ENCODE measurements around the gene RNF126. TPM values are rescaled to one million over a fixed set of nuclear protein-coding genes. Genes with fewer than 3 reads are reported as not detected.

RNF126 gene
- total and polyA plus RNA-seq, 7 donors, result 25.2 to 72.1 (median 51.6) TPM

DNA sequence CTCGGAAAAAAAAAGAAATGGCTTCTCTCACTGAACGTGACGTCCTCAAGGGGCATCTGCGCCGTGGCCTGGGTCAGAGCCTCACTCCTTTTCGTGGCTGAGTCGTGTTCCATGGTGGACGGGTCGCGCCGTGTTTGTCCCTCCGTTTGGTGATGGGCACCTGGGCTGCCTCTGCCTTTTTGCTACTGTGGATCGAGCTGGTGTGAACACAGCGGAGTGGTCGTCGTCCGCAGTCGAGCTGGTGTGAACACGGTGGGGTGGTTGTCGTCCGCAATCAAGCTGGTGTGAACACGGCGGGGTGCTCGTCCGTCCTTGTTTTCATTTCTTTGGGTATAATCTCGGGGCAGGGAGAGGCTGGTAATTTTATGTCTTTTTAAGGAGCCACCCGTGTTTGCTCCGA, 61.7 kb downstream of the RNF126 start:
- no peaks in the 10 kb centered on the region for H3K4me1 ChIP-seq
- H3K36me3 ChIP-seq (ENCODE audit: insufficient read depth in 1 of 2, low read depth in 1 of 2), result no peaks in the 10 kb centered on the region
- H3K4me3 ChIP-seq, result no peak overlapping the region
- no peak for TF ChIP-seq CTCF (IDR thresholded peaks at IDR 0.05)
- no peak for DNase-seq
- 81 to 89% (median 87%) methylated on average over 28 of the region's 28 CpGs for WGBS, 3 donors
- H3K27me3 ChIP-seq (ENCODE audit: insufficient read depth in 3 of 3, low read length in 2 of 3), result peaks cover 0 to 6% (median 5%) of the 10 kb centered on the region in 3 donors
- ATAC-seq, result no peak
- intact Hi-C loops (cut with DNase I), result no loop called here
- H3K9me3 ChIP-seq, result no peaks in the 10 kb centered on the region
- no peak overlapping the region for H3K27ac ChIP-seq

Other genes starting within 250 kb of the RNF126 start
- 1 to 10 TPM; 4.5 to 9.7 (median 5.4) TPM for gene SHC2, start 202.2 kb downstream of the RNF126 start, total RNA-seq
- gene SHC2, start 202.2 kb downstream of the RNF126 start, polyA plus RNA-seq, result 1 to 10 TPM; 2.2 to 2.8 (median 2.2) TPM
- gene MADCAM1, start 166.7 kb downstream of the RNF126 start, total RNA-seq, result under 1 TPM; 0.26 to 0.40 (median 0.35) TPM
- gene MADCAM1, start 166.7 kb downstream of the RNF126 start, polyA plus RNA-seq, result 1 to 10 TPM in 1 of 3 donors, under 1 TPM in 2; 0.08 to 1.8 (median 0.33) TPM
- 10 to 100 TPM in 2 of 4 donors, 1 to 10 TPM in 2; 8.9 to 16.3 (median 10.2) TPM for gene TPGS1, start 155.7 kb downstream of the RNF126 start, total RNA-seq
- 10 to 100 TPM in 2 of 3 donors, 1 to 10 TPM in 1; 9.8 to 16.6 (median 12.6) TPM for gene TPGS1, start 155.7 kb downstream of the RNF126 start, polyA plus RNA-seq
- 100 to 1,000 TPM in 1 of 4 donors, 10 to 100 TPM in 3; 72.6 to 107 (median 83.0) TPM for gene CDC34, start 131.5 kb downstream of the RNF126 start, total RNA-seq
- 100 to 1,000 TPM; 113 to 160 (median 123) TPM for gene CDC34, start 131.5 kb downstream of the RNF126 start, polyA plus RNA-seq
- gene GZMM, start 119.2 kb downstream of the RNF126 start, total RNA-seq, result not detected
- gene GZMM, start 119.2 kb downstream of the RNF126 start, polyA plus RNA-seq, result under 1 TPM; 0.11 to 0.23 (median 0.14) TPM
- gene BSG, start 90.6 kb downstream of the RNF126 start, total RNA-seq, result 100 to 1,000 TPM; 172 to 381 (median 300) TPM
- gene BSG, start 90.6 kb downstream of the RNF126 start, polyA plus RNA-seq, result 100 to 1,000 TPM; 202 to 308 (median 299) TPM
- under 1 TPM in 2 of 4 donors, not detected in 2; 0.08 to 0.13 TPM for gene HCN2, start 73.3 kb downstream of the RNF126 start, total RNA-seq
- under 1 TPM in 2 of 3 donors, not detected in 1; 0.04 to 0.05 TPM for gene HCN2, start 73.3 kb downstream of the RNF126 start, polyA plus RNA-seq
- 10 to 100 TPM; 66.1 to 99.8 (median 81.4) TPM for gene POLRMT, start 29.7 kb downstream of the RNF126 start, total RNA-seq
- 10 to 100 TPM; 61.7 to 79.6 (median 66.5) TPM for gene POLRMT, start 29.7 kb downstream of the RNF126 start, polyA plus RNA-seq
- under 1 TPM in 2 of 4 donors, not detected in 2; 0.15 to 0.26 TPM for gene FGF22, start 23.3 kb downstream of the RNF126 start, total RNA-seq
- gene FGF22, start 23.3 kb downstream of the RNF126 start, polyA plus RNA-seq, result under 1 TPM; 0.14 to 0.42 (median 0.16) TPM
- 10 to 100 TPM in 2 of 4 donors, 1 to 10 TPM in 2; 5.4 to 11.5 (median 8.5) TPM for gene FSTL3, start 13.2 kb upstream of the RNF126 start, total RNA-seq
- gene FSTL3, start 13.2 kb upstream of the RNF126 start, polyA plus RNA-seq, result 10 to 100 TPM in 1 of 3 donors, 1 to 10 TPM in 2; 4.3 to 30.3 (median 6.1) TPM
- under 1 TPM in 1 of 4 donors, not detected in 3; 0.25 TPM for gene PRSS57, start 32.2 kb upstream of the RNF126 start, total RNA-seq
- gene PRSS57, start 32.2 kb upstream of the RNF126 start, polyA plus RNA-seq, result under 1 TPM in 1 of 3 donors, not detected in 2; 0.05 TPM
- gene PALM, start 45.7 kb upstream of the RNF126 start, total RNA-seq, result 10 to 100 TPM in 2 of 4 donors, 1 to 10 TPM in 2; 9.3 to 17.9 (median 10.9) TPM
- 1 to 10 TPM; 4.9 to 9.6 (median 6.8) TPM for gene PALM, start 45.7 kb upstream of the RNF126 start, polyA plus RNA-seq
- under 1 TPM in 1 of 4 donors, not detected in 3; 0.08 TPM for gene MISP, start 87.9 kb upstream of the RNF126 start, total RNA-seq
- under 1 TPM in 2 of 3 donors, not detected in 1; 0.09 to 0.13 TPM for gene MISP, start 87.9 kb upstream of the RNF126 start, polyA plus RNA-seq
- gene PTBP1, start 134.2 kb upstream of the RNF126 start, total RNA-seq, result 10 to 100 TPM; 36.5 to 69.4 (median 60.8) TPM
- gene PTBP1, start 134.2 kb upstream of the RNF126 start, polyA plus RNA-seq, result 10 to 100 TPM; 24.2 to 36.3 (median 25.1) TPM
- gene PLPPR3, start 158.7 kb upstream of the RNF126 start, total RNA-seq, result not detected
- not detected for gene PLPPR3, start 158.7 kb upstream of the RNF126 start, polyA plus RNA-seq
- under 1 TPM in 1 of 4 donors, not detected in 3; 0.69 TPM for gene AZU1, start 164.6 kb upstream of the RNF126 start, total RNA-seq
- not detected for gene AZU1, start 164.6 kb upstream of the RNF126 start, polyA plus RNA-seq
- under 1 TPM in 2 of 4 donors, not detected in 2; 0.22 to 0.34 TPM for gene PRTN3, start 177.8 kb upstream of the RNF126 start, total RNA-seq
- gene PRTN3, start 177.8 kb upstream of the RNF126 start, polyA plus RNA-seq, result under 1 TPM in 2 of 3 donors, not detected in 1; 0.04 to 0.05 TPM
- under 1 TPM in 2 of 4 donors, not detected in 2; 0.39 to 0.55 TPM for gene ELANE, start 189.1 kb upstream of the RNF126 start, total RNA-seq
- under 1 TPM; 0.55 to 0.95 (median 0.92) TPM for gene ELANE, start 189.1 kb upstream of the RNF126 start, polyA plus RNA-seq
- gene CFD, start 196.4 kb upstream of the RNF126 start, total RNA-seq, result 10 to 100 TPM; 56.8 to 79.9 (median 64.2) TPM
- 100 to 1,000 TPM in 2 of 3 donors, 10 to 100 TPM in 1; 87.1 to 142 (median 142) TPM for gene CFD, start 196.4 kb upstream of the RNF126 start, polyA plus RNA-seq
- gene MED16, start 230.0 kb upstream of the RNF126 start, total RNA-seq, result 10 to 100 TPM; 47.0 to 66.5 (median 56.7) TPM
- 10 to 100 TPM; 30.7 to 55.8 (median 51.3) TPM for gene MED16, start 230.0 kb upstream of the RNF126 start, polyA plus RNA-seq
- gene RNU6-9, start 230.3 kb upstream of the RNF126 start, total RNA-seq, result not detected
- gene RNU6-9, start 230.3 kb upstream of the RNF126 start, polyA plus RNA-seq, result not detected